NT2/D1 (cell line): ENCODE measurements around the gene ACER3.

Experiments
- SUZ12 ChIP-seq: IDR thresholded peaks from 2 replicates; pipeline ENCODE4 v1.6.1; 2011; ENCODE audit not compliant: insufficient read length, insufficient read depth; ENCODE audit errors: extremely low read depth
- YY1 ChIP-seq: IDR thresholded peaks from 2 replicates; pipeline ENCODE4 v1.6.1; 2011; ENCODE audit not compliant: insufficient read length, insufficient read depth
- ZNF274 ChIP-seq: IDR thresholded peaks from 2 replicates; pipeline ENCODE4 v1.6.1; 2011; ENCODE audit warnings: mild to moderate bottlenecking, low read depth, low read length

GRCh38 chr11:76916712-76917111 lies 56.0 kb downstream of the ACER3 start:
- TF ChIP-seq YY1 (no peak), SUZ12 (no peak), ZNF274 (no peak)
